ENCODE results near the gene LIN9.
A peak's percentile ranks its signal among the peaks of the same experiment; 100 is the strongest.
"Not testable (repeated sequence)": the region's sequence is repeated elsewhere in the genome, so short reads cannot be mapped to it uniquely, and the experiment has no call there.

The LIN9 gene

DNA sequence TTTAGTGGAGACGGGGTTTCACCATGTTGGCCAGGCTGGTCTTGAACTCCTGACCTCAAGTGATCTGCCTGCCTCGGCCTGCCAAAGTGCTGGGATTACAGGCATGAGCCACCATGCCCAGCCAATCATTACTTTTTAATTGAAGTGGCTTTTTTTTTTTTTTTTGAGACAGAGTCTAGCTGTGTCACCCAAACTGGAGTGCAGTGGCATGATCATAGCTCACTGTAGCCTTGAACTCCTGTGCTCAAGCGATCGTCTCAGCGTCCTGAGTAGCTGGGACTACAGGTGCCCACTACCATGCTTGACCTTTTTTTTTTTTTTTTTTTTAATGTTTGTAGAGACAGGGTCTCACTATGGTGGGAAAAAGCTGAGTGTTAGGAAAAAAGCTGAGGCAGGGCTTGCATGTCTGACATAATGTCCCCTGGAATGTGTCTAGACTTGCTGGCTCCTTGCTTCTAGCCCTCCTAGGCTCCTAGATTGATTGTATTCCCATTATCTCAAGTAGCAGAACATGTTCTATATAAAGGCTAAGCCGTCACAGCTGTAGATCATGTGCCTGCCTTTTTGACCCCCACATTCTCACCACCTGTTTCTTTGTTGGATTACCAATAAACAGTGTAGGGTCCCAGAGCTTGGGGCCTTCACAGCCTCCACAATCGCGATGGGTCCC is 36.6 kb downstream of the LIN9 start:
- peak; percentile 5 for DNase-seq

DNA sequence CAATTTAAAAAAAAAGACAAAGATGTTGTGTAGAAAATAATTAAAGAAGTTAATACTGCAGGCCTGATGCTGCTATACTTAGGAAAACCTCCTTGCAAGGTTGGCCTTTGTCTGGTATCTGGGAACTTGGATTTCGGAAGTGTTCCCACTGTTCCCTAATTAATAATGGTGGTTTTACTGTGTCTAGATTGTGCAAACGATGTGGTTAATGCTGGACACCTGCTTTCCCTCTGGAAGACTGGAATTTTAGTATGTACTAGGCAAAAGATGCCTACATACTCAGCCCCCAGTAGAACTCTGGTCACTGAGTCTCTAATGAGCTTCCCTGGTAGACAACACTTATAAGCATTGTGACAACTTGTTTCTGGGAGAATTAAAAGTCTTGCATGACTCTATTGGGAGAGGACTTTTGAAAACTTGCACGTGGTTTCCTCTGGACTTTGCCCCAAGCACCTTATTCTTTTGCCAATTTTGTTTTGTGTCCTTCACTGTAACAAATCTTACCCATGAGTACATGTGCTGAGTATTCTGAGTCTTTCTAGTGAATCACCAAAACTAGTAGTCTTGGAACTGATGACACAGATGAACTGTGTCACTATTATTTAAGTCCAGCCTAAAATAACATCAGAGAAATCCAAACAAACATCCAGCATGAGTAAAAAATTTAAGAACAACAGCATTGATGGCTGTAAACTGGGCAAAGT is 40.4 kb downstream of the LIN9 start:
- peak; percentile 24 for DNase-seq

DNA sequence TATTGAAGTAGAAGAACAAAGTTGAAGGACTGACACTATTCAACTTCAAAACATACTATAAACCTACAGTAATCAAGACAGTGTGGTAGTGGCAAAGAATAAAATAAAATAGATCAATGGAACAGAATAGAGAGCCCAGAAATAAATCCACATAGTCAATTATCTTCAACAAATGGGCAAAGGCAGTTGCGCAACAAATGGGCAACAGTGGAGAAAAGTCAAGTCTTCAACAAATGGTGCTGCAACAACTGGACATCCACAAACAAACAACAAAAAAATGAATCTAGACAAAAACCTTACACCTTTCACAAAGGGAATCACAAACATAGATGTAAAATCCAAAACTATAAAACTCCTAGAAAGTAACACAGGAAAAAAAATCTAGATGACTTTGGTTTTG is 47.1 kb downstream of the LIN9 start:
- DNase-seq: no peak

DNA sequence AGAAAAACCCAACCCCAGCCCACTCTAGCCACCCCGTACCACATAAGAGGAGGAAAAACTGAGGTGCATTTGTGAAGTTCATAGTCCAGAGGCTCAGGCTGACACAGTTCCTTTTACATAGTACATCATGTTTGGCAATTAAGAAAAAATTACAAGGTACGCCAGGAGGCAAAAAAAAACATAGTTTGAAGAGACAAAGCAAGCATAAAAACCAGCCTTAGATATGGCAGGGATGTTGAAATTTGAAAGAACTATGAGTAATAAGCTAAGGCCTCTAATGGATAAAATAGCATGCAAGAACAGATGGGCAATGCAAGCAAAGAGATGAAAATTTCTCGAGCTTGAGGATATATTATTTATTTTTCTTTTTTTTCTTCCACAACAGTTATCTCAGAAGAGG is 53.6 kb downstream of the LIN9 start:
- DNase-seq: no peak

DNA sequence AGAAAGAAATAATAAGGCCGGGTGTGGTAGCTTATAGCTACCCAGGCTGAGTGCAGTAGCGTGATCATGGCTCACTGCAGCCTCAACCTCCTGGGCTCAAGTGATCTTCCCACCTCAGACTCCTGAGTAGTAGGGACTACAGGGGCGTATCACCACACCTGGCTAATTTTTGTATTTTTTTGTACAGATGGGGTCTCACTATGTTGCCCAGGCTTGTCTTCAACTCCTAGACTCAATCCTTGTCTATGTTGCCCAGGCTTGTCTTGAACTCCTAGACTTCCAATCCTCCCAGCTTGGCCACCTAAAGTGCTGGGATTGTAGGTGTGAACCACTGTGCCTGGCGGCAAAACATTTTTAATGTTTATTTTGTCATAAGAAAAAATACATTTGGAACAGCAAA is 55.0 kb downstream of the LIN9 start:
- no peak for DNase-seq

DNA sequence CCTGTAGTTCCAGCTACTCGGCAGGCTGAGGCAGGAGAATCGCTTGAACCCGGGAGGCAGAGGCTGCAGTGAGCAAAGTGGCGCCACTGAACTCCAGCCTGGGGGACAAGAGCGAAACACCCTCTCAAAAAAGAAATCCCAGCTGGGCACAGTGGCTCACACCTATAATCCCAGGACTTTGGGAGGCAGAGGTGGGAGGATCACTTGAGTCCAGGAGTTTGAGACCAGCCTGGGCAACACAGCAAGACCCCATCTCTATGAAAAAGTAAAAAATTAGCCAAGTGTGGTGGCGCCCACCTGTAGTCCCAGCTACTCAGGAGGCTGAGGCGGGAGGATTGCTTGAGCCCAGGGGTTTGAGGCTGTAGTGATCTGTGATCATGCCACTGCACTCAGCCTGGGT is 56.1 kb downstream of the LIN9 start:
- DNase-seq: not testable (repeated sequence)

DNA sequence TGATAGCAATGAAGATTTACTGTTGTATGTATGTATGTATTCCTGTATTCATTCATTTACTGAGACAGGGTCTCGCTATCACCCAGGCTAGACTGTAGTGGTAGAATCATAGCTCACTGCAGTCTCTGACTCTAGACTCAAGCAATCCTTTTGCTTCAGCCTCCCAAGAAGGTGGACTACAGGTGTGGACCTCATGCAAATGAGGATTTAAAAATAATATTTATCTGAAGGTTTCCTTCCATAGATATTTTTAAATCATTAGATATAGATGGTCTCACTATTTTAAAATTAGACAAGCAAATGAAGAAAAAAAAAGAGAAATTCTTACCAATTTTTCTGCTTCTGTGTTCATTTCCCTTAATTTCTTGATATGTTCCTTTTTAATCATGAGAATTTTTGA is 58.5 kb downstream of the LIN9 start:
- DNase-seq: no peak

DNA sequence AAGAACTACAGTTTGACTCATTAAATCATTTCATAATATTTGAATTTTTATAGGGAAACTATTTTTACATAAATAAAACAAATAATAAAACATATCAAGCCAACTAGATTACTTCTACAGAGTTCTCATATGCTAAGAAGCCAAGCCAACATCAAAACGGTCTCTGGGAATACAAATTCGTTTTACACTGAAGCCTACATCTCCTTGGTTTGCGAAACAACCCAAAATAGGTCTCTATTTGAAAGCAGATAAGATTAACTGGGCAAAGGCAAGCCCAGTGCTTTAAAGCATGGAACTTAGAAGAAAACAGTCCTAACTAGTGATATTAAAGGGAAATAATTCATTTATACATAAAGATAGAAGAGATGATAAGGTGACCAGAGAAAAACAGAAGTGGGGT is 60.2 kb downstream of the LIN9 start:
- no peak for DNase-seq

DNA sequence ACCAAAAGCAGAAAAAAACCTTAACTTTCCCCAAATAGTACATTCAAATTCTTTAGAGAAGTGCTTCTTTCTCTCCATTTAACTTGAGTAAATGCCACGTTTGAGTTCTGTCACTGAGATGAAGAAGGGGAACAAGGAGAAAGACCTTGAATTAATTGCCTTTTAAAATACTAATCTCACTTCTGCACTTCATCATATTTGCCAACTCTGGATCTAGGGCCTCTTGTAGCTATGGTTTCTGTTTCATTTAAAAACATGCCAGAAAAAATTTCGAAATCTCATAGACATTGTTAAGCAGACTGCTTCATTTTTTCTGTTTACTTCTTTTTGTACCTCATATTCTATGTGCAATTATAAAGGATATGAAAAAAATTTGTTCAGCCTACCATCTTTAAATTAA is 60.9 kb downstream of the LIN9 start:
- DNase-seq: no peak

DNA sequence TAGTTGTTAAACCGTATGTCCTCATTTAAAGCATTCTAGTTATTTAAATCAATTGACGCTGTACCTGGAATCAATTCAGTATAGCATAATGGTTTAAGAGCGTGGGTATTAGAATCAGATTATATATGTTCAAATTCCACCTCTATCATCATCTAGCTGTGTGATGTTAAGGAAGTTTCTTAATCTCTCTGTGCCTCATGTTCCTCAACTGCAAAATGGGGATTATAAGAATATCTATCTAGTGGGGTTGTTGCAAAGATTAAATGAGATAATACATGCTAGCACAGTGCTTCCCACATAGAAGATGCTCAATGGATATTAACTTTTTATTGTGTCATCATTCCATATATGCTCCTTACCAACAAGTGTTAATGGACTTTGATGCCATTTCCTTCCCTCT is 69.5 kb downstream of the LIN9 start:
- no peak for DNase-seq

DNA sequence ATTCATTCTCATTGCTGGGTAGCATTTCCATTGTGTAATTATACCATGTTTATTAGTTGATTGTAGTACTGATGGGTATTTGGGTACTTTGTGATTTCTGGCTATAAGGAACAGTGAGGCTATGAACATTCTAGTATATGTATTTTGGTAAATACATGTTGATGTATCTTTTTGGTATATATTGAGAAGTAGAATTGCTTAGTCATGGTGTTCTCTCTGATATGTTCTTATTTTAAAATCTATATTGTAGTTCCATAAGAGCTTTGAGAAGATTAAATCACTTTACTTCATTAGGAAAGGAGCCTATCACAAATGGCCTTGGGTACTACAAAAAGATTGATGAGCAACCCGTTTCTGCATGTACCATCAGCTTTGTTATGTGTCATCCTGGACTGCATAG is 72.1 kb downstream of the LIN9 start:
- DNase-seq: no peak

DNA sequence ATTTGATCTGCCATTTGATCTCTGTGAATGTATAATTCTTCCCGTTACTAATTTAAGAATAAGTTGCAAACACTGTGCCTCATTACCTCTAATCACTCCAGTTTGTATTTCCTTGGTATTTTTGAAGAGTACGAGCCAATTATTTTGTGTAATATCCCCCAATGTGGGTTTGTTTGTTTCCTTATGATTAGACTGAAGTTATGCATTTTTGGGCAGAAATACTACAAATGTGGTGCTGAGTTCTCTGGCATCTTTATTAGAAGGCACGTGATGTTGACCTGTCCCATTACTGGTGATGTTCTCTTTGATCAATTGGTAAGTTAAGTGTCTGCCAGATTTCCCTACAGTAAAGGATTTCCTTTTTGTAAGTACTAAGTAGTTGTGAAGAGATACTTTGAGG is 75.2 kb downstream of the LIN9 start:
- no peak for DNase-seq

DNA sequence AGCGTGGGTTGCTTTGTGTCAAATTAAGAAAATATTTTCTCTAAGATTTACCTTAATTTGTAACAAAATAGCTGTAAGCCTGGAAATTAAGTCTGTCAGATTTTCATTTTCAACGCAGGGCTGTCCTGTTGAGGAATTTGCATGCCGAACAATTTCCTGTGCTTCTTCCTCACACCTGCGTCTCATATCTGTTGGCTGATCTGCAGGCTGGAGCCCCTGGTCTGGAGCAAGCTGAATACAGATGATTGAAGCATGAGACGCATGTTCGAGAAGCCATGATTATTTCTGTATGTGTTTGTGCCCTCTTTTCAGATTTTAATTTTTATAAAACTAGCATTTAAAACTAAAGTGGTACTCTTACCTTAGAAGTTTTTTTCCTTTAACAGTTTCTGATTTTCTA is 75.7 kb downstream of the LIN9 start:
- DNase-seq: no peak

DNA sequence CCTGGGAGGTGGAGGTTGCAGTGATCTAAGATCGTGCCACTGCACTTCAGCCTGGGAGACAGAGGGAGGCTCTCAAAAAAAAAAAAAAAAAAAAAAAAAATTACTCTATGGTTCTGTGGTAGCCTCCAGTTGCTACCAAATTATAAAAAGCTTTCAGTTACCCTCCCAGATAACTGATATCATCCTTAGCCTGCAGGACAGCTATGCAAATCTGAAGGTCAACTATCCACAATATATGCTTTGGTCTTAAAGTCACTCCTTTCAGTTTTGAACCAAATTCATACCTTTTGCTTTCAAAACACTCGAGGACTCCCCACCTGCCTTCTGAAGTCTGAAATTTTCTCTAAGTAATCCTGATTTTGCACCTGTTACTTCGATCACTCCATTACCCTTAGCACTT is 82.4 kb downstream of the LIN9 start:
- DNase-seq: no peak

DNA sequence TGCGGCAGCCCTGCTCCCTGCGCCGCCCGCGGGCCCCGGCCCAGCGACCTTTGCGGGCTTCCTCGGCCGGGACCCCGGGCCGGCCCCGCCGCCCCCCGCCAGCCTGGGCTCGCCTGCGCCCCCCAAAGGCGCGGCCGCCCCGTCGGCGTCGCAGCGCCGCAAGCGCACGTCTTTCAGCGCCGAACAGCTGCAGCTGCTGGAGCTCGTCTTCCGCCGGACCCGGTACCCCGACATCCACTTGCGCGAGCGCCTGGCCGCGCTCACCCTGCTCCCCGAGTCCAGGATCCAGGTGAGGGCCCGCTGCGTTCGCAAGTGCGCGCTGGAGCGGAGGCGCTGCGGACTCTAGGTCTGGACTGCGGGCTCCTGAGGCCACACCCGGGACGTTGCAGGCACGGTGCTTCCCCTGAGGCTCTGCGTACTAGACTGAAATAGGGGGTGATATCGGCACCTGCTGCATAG is 85.1 kb downstream of the LIN9 start:
- no peak for DNase-seq

DNA sequence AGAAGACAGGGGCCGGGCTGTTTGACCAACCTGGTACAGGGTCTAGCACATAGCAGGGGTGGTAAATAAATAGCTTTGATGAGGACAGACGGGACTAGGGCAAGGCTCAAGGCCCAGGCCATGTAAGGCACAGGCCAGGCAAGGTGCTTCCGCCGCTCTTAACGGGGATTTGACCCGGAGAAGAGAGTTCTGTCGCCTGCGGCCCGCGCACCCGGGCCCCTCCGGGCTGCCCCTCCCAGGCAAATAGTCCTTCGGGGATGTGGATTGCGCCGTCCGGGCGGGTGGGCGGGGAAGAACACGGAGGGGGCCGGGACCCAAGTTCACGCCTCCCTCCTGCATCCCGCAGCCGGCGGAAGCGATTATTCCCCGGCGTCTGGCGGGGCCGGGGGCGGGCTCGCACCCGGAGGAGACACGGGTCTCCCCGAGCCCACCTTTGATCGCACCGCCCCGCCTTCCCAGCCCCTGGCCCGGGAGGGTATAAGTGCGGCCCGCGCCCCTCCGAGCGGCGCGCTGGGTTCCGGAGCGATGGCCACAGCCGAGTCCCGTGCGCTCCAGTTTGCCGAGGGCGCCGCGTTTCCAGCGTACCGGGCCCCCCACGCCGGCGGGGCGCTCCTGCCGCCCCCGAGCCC is 85.7 kb downstream of the LIN9 start, which contains the start of gene MIXL1:
Gene MIXL1 (plus strand): TSS at position 508 of the 629 bp plus-strand sequence. CDS start 18 bp downstream, at position 526.
- no peak for DNase-seq

DNA sequence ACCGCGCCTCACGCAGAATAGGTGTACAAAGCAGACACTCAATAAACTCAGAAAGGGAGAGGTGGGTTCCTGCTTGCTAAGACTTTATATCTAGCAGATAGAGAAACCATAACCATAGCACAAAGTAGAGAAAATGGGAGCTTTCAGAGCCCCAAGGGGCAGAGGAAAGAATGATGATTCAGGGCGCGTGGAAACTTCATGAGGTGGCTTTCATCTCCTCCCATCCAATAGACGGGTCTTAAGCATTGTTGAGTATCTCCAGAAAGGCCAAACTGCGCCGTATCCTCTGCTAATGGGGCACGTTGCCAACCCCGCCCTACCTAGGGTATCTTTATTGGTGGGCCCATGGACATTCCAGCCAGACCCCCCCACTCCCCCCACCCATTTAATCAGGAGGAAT is 86.3 kb downstream of the LIN9 start:
- no peak for DNase-seq

DNA sequence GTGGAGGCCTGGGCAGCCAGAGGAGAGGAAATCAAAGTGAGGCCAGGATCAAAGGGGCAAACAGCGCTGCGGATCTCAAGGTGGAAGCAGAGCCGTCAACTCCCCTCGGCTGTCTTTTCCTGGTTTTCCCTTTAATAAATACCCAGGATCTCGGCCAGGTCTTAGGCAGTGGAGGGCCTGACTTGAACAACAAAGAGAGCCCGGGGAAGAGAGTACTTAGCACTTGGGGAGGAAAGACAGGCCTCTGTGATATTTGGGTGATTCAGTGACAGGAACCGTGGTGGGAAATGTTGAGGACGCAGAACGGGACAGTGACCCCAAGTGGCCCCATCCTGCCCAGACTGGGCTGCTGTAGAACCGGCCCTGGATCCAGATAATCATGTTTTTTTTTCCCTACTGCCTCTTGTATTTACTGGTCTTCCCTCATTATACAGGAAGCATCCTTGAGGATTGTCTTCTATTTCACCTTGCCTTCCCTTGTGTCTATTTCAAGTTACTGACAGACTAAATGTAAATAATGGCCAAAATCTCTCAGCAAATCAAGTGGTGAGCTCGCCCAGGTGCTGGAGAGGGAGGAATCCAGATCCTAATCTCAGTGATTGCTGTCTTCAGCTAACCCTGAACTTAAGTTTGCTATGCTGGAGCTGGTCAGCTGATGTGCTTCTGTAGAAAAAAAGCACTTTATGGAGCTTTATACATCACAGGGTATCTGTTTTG is 88.3 kb downstream of the LIN9 start:
- no peak for DNase-seq

DNA sequence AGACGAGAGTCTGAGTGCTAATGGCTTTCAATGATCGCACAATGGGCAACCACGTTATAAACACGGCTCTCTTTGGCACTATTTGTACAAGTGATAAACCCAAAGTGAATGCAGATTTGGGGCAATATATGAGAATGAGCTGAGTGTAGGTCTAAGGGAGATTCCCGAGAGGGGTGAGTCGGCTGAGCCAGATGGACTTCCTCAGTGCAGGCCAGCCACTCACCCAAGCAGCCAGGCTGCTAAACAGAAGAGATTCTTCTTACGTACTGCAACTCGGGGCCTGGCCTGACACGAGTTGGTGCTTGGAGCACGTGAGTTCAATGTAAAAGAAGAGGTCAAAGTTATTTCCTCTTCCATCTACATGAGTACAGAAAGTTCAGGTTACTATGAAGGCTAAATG is 91.7 kb downstream of the LIN9 start:
- peak; percentile 9 for DNase-seq

DNA sequence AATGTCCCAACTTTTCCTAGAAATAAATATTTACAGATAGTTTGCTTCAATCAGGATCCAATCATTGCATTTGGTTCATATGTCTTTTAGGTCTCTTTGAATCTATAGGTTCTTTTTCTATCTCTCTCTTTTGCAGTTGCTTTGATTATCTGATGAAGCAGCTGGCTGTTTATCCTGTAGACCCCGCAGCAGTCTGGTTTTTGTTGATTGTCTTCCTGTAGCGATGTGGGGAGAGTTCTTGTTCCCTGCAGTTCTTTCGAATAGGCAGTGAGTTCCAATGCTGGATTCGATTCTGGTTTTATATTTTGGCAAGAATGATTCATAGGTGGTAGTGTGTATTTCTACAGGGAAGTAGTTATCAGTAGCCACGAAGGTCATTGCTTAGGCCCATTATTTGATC is 92.9 kb downstream of the LIN9 start:
- no peak for DNase-seq

DNA sequence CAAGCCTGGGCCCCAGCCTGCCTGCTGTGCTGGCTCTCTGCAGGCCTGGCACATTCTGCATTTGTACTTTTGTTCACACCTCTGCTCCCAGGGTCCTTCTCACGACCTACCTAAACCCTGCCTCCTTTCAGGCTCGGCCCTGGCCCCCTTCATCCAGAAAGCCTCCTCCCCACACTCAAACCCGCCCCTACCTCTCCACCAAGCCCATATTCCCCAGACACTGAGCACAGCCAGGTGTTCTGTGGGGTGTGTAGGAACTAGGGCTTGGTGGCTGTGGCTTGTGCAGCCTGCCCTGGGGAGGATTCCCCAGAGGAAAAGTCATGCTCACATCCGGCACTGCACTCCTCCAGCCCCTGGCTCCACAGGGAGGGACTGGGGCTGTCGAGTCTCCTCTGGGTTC is 93.7 kb downstream of the LIN9 start:
- no peak for DNase-seq

DNA sequence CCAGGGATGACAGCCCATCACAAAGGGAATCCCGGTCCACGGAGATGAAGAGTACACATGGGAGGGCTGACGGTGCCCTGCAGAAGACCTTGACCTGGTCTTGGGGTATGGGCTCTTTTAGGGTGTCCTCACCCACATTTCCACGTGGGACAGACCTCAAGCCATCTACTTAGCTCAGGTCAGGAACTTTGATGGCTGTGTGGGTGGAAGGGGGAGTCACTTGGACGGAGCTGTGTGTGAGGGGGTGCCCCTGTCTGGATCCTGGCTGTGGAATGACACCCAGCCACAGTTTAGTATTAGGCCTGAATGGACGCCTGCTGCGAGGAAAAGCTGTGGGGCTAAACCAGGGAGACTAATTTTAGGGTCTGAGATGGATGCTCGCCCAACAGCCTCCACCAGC is 96.4 kb downstream of the LIN9 start:
- DNase-seq: no peak

DNA sequence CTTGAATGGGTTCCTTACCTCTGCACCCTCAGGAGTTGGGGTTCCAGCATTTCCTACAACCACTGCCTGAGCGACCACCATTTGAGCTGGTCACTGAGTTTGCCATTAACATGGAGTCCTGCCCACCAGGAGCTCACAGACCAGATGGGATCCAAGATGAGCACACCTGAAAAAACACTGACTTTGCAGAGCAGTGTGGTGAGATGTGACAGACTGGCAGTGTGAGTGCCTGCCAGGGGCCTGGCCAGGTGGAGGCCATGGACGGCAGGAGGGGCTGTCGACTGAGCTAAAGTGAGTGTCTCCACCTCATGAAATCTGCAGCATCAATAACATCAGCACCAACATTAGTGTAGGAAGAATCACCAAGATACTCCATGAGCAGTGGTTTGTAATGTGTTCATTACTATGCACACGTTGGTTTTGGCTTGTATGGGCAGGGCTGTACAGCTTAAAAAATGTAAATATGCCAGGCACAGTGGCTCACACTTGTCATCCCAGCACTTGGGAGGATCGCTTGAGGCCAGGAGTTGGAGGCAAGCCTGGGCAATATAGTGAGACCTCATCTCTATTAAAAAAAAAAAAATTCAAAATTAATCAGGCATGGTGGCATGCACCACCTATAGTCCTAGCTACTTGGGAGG is 97.7 kb downstream of the LIN9 start:
- no peak for DNase-seq
